ENCODE results near the gene NCOA4.
A peak's percentile ranks its signal among the peaks of the same experiment; 100 is the strongest.
"Not testable (repeated sequence)": the region's sequence is repeated elsewhere in the genome, so short reads cannot be mapped to it uniquely, and the experiment has no call there.

Gene NCOA4

DNA sequence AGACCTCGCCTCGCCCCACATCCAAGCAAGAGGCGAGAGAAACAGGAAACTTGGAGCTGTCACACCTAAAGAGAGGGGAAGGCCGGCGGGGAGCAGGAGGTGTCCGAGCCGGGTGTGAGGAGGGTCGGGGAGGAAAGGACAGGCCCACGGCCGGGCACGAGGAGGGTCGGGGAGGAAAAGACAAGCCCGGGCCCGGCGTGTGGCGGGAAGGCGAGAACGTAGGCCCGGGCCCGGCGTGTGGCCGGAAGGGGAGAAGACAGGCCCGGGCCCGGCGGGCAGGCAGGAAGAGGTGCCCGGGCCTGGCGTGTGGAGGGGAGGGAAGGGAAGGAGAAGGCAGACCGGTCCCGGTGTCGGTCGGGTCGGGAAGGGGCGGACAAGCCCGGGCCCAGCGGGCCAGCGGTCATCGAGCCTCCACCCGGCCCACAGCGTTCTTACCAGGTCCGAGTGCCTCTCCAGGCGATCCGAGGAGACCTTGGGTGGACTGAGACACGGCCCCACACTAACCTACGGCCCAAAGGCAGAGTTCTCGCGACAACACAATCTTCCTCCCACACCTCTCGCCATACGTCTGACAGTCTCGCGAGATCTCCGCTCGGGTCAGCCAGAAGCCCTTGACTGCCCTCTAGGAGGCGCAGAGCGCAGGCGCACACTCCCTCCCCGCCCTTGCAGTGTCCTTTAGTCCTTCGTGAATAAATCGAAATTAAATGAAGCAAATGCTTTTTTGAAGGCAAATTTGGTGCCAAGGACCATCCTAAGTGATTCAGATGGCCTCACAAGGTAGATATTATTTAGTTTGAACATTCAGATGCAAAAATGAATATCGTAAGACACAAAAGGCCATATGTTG lies at the start of gene NCOA4:
TSS of gene NCOA4 (minus strand) at position 533 of the 847 bp plus-strand sequence. CDS start 13,943 bp downstream, outside the sequence.
- peak; percentile 98 for DNase-seq

DNA sequence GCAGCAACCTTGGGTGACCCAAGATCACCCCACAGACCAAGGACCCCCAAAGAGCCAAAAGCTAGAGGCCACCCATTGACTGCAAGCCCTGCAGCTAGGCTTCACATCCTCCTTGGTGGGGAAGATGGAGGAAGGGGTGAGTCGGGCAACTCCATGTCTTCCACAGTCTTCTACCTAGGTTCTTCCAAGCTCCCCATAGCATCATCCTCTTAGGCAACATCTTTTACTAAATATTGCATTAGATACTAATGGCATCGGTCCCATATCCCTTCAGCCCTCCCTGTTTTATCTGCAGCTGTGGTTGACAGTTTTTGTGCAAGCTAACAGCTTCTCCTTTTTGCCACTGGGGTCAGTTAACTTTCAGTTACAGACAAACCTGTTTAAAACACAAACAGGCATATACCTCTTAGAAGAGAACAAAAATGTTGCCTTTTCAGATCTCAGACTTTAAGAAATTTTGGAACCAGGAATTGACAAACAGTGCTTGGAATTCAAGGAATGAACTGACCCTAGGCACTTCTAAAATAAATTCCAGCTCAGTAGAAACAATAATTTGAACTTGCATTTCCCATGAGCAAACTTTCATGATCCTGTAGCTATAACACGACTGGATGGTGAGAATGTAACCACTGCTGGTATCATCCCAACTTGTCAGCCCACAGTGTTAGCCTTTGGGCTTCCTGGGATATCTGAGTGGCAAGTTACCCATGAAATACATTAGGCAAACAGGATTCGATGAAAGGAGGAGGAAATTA lies 49.6 kb upstream of the NCOA4 start:
- no peak for DNase-seq

DNA sequence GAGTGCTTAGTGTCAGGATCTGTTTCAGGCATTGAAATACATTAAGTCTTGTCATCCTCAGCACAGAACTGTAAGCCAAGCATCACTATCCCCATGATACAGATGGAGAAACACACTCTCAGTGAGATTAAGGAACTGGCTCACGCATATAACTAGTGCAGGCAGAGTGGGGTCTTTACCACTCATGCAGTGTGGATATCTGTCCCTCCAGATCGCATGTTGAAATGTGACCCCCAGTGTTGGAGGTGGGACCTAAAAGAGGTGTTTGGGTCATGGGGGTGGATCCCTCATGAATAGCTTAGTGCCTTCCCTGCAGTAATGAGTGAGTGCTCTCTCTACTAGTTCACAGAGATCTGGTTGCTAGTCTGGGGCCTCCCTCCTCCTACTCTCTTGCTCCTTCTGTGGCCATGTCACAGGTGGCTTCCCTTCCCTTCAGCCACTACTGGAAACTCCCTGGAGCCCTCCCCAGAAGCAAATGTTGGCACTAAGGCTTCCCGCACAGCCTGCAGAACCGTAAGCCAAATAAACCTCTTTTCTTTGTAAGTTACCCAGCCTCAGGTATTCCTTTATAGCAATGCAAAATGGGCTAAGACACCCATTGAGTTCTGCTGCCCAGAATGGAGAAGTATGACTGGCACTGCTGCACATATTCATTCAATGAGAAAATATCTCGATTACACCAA lies 47.4 kb upstream of the NCOA4 start:
- no peak for DNase-seq

DNA sequence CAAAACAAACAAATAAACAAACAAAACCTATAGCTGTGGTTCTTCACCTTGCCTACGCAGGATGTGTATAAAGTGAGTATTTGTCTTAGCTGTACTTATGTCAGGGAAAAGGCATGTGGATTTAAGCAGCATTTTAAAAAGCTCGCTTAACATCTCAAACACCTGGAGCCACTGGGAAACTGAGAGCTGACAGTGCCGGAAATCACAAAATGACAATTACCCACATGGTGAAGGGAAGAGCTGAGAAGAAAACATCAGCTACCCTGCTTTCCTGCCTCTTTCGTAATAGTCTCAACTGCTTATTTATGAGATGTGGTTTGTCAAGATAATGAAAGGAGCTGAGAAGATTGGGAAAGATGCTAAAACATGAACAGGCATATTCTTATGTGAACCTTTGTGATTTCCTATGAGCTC lies 46.7 kb upstream of the NCOA4 start:
- DNase-seq: no peak

DNA sequence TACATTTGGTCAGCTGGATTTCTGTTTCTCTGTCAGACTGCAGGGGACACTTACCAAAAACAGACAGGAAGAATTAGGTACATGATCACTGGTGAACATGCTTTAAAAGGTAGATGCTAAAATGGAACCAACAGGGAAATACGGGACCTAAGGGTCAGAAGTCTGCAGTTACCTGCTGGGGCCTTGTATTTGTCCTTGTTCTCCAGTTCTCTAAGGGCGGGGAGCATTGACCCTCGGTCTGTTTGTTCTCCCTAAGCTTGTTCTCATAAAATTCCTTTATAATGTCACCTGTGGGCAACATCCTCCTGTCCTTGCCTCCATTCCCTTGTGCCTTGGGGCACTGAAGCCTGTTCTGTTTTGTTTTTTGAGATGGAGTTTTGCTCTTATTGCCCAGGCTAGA lies 45.4 kb upstream of the NCOA4 start:
- no peak for DNase-seq

DNA sequence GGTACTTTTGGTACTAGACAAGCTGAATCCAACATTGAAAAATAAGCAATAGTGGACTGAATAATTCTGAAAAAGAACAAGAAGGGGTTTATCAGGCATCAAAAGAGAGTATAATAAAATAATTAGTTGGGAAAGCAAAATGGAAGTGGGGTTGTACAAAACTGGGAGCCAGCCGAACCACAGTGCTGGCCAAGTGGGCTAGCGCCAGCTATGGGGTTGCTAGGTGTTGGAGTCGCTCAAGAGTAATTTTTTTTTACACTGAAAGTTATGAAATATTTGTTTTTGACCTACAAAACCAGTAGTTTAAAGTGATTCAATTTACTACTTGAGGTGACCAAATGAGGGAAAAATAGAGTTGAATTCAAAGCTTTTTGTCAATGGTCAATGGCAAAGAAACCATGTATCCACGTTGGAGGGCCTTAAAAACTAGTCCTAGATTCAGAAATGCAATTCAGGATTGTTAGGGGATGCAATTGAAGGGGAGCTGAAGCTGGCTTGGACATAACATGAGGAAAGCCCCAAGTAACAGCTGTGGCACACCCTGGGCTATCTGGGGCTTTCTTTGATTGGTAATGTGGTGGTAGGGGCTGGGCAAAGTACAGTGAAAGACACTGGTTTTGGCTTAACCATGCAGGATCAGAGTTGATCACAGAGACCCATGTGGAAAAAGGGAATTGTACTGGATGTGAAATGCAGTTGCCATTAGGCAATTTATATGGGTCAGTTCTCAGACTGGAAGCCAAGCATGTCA lies 43.9 kb upstream of the NCOA4 start:
- DNase-seq: no peak

DNA sequence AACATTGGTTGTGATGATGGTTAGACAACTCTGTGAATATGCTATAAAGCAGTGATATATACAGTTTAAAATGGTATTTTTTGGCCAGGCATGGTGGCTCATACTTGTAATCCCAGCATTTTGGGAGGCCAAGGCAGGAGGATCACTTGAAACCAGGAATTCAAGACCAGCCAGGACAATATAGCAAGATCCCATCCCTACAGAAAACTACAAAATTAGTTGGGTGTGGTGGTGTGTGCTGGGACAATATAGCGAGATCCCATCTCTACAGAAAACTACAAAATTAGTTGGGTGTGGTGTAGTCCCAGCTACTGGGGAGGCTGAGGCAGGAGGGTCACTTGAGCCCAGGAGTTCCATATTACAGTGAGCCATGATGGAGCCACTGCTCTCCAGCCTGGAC lies 43.1 kb upstream of the NCOA4 start:
- no peak for DNase-seq

DNA sequence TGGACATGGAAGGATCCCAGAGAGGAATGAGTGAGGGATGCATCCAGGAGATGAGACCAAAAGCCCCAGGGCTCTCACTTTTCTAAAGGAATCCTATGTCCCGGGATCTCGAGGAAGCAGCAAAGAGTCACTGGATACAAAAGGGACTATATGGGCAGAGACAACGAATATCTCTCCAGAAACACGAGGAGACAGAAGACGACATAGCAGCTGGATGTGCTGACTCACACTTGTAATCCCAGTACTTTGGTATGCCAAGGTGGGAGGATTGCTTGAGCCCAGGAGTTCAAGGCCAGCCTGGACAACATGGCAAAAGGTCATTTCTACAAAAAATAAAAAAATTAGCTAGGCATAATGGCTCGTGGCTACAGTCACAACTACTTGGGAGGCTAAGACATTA lies 40.3 kb upstream of the NCOA4 start:
- DNase-seq: no peak

DNA sequence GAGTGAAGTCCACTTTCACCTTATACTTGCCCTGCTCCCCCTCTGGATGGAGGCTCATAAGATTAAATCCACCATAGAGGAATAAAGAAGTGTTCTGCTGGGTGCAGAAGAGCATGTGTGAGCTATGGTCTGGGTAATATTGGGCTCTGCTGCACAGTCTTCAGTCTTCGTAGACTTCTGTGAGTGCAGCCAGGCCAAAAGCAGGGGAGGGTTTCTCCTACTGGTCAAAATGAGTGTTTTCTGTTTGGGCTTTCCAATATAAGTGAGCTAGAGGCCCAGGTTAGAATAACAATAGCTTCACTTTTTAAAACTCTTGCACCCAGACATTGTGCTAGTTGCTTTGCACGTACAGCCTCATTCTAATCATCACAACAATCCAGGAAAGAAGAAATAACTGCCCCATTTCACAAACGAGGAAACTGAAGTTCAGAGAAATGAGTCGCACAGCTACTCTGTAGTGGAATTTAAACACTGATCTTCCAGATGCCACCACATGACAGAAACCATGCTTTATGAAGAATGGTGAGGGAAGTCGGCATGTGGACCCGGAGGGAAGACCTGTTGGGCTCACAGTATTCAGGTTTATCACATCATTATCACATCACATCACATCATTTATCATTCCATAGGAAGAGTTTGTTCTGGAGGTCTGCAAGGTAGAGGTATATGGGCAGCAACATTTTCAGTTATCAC lies 39.5 kb upstream of the NCOA4 start:
- no peak for DNase-seq

DNA sequence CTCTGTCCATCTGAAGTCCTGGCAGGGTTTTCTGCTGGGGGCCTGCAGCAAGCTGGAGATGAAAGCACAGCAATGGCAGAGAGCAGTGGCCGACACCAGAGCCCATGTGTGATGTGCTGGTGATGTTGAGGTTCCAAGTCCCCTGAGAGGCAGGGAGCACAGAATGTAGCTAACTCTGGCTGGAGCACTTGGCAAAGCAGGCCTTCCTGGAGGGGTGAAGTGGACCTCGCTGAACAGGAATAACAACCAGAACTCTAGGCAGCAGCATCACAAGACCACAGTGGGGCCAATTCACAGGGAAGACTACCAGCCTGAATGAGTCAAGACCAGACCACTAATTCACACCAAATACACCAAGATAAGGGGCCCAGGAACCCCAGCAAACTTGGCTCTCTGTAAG lies 38.5 kb upstream of the NCOA4 start:
- no peak for DNase-seq

DNA sequence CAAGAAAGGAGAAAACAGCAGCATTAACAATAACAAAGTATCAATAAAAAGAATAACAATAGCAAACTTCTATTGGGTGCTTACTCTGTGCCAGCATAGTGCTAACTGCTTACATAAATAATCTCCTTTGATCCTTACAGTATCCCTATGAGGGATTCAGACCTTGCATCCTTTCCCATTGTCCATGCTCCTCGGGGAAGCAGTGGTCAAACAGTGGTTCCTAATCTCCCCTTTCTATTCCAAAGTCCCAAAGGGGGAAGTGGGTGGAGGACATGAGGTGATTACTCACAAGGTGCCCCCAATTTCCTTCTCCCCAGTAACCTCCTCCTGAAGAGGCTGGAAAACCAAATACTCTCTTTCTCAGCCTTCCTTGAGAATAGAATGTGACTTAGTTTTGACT lies 37.7 kb upstream of the NCOA4 start:
- DNase-seq: no peak

DNA sequence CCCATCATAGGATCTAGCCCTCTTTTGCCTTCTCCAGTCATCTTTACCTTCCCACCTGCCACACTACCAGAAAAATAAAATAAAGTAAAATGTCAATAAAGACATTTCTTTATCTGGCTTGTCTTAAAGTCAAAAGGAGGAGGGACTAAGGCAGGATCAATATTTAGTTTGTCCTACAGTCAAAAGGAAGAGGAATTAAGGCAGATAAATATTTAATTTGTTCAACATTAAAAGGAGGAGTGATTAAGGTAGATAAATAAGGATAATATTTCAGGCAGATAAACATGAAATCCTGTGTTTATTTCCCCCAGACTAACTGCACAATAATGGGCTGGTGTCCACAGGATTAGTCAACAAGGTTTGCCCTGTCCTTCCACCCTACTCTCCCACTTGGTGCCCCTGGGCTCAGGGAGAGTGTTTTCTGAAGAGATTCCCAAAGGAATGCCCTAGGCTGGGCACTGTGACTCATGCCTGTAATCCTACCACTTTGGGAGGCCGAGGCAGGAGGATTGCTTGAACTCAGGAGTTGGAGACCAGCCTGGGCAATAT lies 33.9 kb upstream of the NCOA4 start:
- no peak for DNase-seq

DNA sequence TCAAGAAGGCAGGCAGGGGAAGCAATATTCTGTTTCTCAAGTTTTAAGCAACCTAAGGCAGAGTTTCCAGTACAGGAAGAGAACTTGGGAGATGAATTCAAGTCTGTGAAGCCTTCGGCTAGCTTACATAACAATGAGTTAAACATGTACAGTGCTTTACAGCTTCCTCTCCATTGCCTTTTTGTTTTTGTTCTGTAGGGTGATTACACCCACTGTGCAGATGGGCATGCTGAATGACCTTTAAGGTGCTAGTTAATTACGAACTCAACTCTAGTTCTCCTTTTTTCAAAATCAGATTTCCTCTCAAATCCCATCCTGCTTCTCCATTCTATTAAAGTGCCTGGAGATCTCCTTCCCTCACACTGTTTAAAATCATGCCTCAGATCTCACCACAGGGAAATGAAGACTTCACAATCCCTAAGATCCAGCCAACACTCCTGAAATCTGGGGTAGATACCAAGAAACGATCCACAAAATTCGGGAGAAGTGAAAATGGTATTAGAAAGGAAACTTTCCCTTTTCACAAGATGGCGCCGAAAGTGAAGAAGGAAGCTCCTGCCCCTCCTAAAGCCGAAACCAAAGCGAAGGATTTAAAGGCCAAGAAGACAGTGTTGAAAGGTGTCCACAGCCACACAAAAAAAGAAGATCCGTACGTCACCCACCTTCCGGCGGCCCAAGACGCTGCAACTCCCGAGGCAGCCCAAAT lies 32.5 kb upstream of the NCOA4 start:
- no peak for DNase-seq

DNA sequence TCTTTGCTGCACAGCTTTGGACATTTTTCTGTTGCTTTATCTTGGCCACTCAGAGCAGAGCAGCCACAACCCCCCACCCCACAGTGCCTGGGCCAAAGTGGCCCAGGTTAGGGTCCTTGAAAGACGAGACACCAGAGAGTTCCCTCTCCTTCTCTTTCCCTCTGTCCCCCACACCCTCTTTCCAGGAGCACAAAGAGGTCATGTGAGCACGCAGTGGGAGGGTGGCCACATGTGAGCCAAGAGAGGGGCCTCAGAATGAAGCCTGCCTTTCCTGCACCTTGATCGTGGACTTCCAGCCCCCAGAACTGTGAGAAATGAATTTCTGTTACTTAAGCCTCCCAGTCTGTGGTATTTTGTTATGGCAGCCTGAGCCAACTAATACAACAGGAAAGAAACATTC lies 30.3 kb upstream of the NCOA4 start:
- no peak for DNase-seq

DNA sequence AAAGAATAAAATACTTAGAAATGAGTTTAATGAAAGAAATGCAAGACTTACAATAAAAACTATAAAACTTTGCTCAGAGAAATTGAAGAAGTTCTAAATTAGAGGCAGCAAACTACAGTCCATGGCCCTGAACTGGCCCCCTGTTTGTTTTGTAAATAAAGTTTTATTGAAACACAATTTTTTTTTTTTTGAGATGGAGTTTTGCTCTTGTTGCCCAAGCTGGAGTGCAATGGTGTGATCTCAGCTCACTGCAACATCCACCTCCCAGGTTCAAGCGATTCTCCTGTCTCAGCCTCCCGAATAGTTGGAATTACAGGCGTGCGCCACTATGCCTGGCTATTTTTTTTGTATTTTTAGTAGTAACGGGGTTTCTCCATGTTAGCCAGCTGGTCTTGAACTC lies 27.5 kb upstream of the NCOA4 start:
- not testable (repeated sequence) for DNase-seq

DNA sequence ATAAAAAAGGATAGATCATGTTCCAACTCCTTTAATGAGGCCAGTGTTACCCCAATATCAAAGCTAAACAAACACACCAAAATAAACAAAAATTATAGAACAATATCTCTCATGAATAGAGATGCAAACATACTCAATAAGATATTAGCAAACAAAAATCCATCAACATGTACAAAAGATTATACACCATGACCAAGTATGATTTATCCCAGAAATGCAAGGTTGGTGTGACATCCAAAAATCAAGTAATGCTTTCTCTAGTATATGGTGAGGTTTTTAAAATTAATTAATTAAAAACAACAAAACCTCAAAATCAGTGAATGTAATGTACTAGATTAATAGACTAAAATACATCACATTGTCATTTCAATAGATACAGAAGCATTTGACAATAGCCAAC lies 26.6 kb upstream of the NCOA4 start:
- DNase-seq: no peak

DNA sequence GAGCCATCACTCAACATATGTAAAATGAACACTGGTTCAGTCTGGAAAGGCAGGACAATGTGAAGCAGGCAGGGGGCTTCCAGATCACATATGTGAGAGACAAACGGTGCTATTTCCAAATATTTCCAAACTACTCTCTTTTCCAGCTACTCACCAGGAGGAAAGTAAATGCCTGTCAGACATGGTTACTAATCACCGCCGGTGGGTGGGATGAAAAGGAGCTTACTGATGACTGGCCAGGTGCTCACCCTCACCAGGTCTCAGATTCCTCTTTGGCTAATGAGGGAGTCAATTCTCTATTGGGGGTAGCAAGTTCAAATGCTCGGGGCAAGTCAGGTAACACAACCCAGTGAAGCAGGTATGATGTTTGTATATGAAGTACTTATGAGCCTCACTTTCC lies 25.3 kb upstream of the NCOA4 start:
- no peak for DNase-seq

DNA sequence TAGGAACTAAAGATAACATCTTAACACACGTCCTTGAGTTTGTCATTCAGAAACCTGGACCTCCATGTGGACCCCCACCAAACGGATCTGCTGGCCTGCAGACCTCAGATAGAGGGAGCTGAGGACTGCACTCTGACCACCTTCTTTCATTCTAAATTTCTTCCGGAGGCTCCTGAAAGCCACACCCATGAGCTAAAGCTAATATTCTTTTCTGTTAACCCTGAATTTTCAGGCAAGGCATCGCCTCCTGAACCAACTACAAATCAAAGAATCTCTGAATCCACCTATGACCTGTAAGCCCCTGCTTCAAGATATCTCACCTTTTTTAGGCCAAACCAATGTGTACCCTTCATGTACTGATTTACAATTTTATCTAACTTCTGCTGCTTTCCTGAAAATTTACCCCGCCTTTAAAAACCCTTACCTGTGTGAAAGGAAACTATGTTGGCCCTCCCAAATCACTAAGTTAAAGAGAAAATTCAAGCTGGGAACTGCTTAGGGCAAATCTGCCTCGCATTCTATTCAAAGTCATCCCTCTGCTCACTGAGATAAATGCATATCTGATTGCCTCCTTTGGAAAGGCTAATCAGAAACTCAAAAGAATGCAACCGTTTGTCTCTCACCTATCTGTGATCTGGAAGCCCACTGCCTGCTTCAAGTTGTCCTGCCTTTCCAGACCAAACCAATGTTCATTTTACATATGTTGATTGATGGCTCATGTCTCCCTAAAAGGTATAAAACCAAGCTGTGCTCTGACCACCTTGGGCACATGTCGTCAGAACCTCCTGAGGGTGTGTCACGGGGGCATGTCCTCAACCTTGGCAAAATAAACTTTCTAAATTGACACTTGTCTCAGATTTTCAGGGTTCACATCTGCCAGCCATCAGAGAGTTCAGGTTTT lies 23.4 kb upstream of the NCOA4 start:
- DNase-seq: no peak

DNA sequence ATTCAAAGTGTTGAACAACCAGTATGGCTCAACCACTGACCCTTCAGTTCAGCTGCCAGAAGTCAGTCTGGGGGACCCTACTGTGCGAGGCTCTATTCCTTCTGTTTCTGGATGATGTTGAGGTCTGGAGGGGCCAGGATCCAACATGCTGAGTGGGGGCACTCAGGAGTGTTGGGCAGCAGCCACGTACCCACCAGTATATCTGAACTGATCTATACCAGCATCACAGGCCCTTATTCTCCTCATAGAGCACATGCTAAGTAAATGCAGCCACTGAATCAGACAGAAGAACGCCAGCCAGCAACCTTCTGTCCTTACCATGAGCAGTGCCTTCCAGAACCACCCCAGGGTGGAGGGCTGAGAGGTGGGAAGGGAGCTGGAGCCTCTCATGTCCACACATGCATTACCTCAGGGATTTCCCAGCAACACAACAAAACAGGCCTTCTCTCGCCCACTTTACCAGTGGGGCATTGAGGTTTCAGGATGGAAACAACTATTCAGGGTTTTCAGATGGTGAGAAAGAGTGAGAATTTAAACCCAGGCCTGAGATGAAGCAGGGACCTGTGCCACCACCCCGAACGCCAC lies 22.5 kb upstream of the NCOA4 start:
- DNase-seq: no peak

Data from activated CD4-positive, alpha-beta T cell treated with anti-CD3 and anti-CD28 coated beads, Interleukin-2, amount 50 U/mL, for 16 hours (primary cell).